Measurements from ENCODE around the gene SLC49A4. TPM values are rescaled to one million over a fixed set of nuclear protein-coding genes. Genes with fewer than 3 reads are reported as not detected.

SLC49A4 gene
- total and polyA plus RNA-seq, 2 of the 13 experiments (the other 11 are each of a cell fraction or from before 2014, with no cell fraction given), result 6.5 to 16.3 TPM

GRCh38 chr3:122794779-122795673 is at the start of gene SLC49A4 (continued):
- peak; percentile 67; the same call in 1 of the 2 replicates for TF ChIP-seq ZNF142 (CRISPR knock-in tag; IDR thresholded peaks at IDR 0.05)
- no peak for TF ChIP-seq HOMEZ (CRISPR knock-in tag; IDR thresholded peaks at IDR 0.05; ENCODE audit: low read depth)
- TF ChIP-seq PPARG (CRISPR knock-in tag; conservative IDR thresholded peaks at IDR 0.05), result 0 out of 2 replicates have a peak, but pooled peaks have one; percentile 8
- TF ChIP-seq MAFG (CRISPR knock-in tag; IDR thresholded peaks at IDR 0.05), result no peak
- TF ChIP-seq GPN1 (CRISPR knock-in tag; IDR thresholded peaks at IDR 0.05; ENCODE audit: borderline replicate concordance), result no peak
- no peak for TF ChIP-seq DDIT3 (CRISPR knock-in tag; IDR thresholded peaks at IDR 0.05)
- no peak for TF ChIP-seq ZNF34 (CRISPR knock-in tag; IDR thresholded peaks at IDR 0.05; ENCODE audit: borderline replicate concordance)
- 0 out of 4 replicates have a peak, but pooled peaks of 1 of the 2 experiments have one; percentile 45 for TF ChIP-seq REST (IDR thresholded peaks at IDR 0.05; ENCODE audit: borderline replicate concordance in 1 of 2, low read depth in 1 of 2, low read length in 2 of 2)
- TF ChIP-seq XBP1 (CRISPR knock-in tag; IDR thresholded peaks at IDR 0.05), result no peak
- TF ChIP-seq ZNF260 (CRISPR knock-in tag; IDR thresholded peaks at IDR 0.05; ENCODE audit: borderline replicate concordance, low read depth), result no peak
- TF ChIP-seq ZNF709 (CRISPR knock-in tag; IDR thresholded peaks at IDR 0.05), result peak; percentile 36; the same call in 1 of the 2 replicates
- 0 out of 2 replicates have a peak, but pooled peaks have one; percentile 71 for TF ChIP-seq NR1H2 (CRISPR knock-in tag; IDR thresholded peaks at IDR 0.05; ENCODE audit: borderline replicate concordance, low read depth)
- no peak for TF ChIP-seq ZNF660 (CRISPR knock-in tag; IDR thresholded peaks at IDR 0.05; ENCODE audit: borderline replicate concordance, low read depth)
- TF ChIP-seq ZBTB7B (CRISPR knock-in tag; IDR thresholded peaks at IDR 0.05), result peak; percentile 60; the same call in 1 of the 2 replicates
- TF ChIP-seq ZNF777 (CRISPR knock-in tag; IDR thresholded peaks at IDR 0.05), result peak; percentile 56; the same call in 1 of the 2 replicates

All from HepG2 (cell line).